HG03432 (cell line): ENCODE results near the gene TTC12.

Experiments
- ATAC-seq: cut with Tn5 transposase; IDR thresholded peaks from one replicate; pipeline ENCODE4 v1.9.1; 2021; ENCODE audit warnings: mild to moderate bottlenecking, moderate library complexity; ENCODE audit not compliant: unreplicated experiment

TTC12 gene

DNA sequence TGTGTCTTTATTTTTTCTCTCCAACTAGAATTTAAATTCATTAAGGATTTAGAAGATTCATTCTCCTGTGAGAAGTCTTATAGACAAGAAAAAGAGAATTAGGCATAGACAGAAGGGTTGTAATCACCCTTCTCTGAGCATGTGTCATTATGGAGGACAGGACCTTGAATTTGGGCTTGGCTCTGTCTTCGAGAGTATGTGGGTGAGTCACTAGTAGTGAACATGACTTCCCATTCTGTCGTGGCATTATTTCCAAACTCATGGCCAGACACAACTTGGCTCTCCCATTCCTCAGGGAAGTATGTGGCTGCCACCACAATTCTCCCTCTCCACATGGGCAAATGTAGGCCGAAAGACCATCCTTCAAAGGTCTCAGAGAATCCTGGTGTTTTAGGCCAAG is 58.9 kb downstream of the TTC12 start:
- no peak for ATAC-seq

DNA sequence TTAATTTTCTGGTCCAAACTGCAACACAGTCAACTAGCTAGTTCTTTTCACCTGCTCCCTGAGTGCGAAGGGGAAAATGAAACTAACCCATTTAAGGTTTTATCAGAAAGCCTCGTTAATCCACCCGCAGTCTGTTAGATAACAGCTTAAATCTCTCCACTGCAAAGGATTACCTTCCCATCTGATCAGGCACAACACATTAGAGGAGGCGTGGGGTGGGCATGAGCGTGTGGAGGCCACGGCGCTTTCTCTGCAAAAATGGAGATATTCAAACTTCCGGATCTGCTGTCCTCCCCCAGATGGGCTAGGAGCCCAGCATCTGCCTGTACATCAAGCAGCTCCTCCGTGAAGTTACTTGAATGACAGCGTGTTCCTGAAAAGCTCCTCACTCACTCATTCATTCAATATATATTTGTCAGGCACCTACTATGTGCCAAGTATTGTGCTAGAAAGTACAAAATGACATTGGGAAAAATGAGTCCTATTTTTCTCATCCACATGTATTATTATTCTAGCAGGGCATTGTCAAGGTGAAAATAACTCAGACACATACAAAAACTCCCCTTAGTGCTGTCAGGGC is 59.7 kb downstream of the TTC12 start:
- ATAC-seq = no peak

DNA sequence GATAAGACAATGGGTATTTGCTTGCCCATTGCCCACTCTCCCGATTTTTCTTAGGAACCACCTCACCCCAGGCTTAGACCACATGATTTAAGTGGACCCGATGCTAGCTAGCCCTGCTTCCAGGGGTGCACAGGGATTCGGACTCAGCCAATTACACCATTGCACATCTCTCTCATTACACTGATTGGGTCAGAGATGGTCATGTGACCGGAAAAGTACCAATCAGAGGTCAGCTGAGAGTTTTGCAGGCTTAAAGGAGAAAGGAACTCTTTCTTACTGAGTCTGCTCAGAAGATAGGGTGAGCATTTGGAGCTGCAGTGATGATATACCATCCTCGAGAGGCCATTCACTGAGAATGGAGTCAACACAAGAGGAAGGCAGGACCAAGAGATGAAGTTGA is 61.0 kb downstream of the TTC12 start:
- ATAC-seq = no peak

DNA sequence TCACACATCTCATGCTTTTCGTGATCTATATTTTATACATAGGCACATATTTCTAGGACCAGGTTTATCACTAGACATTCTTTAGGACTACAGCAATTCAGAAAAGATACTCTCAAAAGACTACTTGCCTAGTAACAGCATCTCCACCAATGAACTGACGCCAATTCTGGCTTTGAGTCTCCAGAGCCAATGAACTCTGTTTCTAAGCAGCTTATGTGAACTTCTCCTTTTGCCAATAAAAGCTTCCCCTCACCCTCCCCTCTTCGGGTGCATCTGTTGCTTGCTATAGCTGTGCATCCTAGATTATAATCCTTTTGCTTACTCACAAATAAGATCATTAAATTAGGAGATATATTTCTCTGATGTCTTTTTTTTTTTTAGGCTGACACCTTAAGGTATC is 61.8 kb downstream of the TTC12 start:
- ATAC-seq = peak; percentile 76

DNA sequence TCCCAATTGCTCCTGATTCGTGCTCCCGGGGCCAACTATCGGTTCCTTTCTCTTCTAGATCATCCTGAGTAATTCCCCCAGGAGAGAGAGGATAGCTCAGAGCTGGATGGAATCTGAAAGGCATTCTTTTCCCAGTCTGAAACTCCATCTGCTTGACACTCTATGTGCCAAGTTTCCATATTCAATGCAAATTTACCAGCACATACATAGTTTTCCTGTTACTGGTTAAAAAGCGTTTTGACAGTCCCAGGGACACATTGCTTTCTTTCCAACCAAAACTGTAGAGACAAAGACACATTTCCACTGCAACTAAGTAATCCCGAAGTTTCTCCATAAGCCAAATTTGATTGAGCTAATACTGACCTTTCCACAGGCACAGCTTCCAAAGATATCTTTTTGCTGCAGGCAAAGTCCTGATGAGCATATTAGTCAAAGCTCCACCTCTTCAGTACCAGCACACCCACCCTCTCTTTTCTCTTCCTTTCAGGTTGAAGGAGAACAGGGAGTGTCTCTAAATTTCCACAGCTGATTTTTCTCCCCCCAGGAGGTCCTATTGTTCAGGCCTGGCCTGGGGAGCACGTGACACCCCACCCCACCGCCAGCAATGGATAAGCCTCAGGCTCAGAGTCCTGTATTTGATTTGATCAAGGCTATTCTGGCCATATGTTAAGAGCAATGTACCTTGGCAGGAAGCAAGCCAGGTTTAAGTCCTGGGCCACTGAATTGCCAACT is 63.5 kb downstream of the TTC12 start:
- no peak for ATAC-seq

DNA sequence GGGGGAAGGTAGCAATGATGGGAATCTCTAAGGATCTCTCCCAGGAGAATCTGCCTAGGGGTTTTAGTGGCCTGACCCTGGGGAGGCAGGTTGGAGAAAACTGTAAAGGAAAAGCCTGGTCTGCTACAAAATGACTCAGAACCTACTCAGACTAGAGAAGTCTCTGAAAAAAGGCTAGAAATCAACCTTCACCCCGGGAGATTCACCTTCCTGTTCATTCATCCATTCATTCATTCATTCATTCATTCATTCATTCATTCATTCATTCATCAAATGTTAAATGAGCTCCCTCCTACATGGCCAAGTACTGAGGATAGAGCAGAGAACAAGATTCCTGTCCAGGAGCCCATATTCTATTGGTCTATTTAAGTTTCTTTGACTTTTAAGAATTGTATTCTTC is 64.3 kb downstream of the TTC12 start:
- ATAC-seq = no peak

DNA sequence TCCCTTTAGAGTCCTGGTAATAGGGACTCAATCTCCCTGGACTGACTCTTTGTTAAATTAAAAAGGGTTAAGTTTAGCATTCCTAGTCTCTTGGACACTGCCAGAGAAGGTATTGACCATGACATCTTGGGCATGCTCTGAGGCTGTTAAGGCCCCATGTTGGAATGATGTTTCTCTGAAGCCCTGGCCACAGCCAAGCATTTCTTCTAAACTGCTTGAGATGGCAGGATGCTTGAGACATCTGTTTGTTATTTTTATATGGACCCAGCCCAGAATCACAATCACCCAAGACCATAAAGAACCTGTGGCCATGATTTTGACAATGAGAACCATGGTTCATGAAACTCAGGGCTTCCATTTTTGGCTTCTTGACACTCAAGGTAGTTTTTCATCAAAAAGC is 67.7 kb downstream of the TTC12 start:
- no peak for ATAC-seq

DNA sequence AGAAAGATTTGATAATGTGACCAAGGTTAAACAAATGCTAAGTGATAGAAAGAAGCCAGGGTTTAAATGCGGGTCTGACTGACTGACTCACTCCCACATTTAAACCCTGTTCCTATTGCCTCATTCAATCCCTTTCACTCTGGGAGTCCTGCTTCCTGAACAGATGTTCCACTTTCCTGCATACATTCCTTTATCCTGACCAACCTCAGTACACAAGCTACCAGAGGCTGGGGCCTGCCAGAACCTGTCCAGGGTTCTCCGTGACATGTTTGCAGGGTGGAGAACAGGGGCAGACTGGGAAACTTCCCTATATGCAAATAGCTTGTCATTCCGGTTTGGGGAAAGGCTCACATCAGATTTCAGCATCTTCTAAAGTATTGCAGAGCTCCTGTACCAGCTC is 70.2 kb downstream of the TTC12 start:
- no peak for ATAC-seq

DNA sequence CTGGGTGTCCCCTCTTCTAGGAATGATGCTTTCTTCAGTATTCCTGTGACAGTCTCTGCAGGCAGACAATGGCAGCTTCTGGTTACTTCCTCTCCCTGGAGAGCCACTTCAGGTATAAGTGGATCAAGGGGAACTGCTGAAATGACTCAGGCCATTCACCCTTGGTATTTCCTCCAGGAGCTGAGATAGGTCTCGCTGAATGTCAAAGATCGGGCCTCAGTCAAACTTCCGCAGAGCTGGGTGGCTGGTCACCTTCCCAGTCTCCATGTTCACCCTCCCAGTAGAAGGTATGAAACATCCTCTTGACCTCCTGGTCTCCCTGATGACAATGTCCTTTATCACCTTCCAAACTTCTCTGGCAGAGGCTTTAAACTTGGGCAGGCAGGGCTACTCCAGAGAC is 71.4 kb downstream of the TTC12 start:
- ATAC-seq = no peak

DNA sequence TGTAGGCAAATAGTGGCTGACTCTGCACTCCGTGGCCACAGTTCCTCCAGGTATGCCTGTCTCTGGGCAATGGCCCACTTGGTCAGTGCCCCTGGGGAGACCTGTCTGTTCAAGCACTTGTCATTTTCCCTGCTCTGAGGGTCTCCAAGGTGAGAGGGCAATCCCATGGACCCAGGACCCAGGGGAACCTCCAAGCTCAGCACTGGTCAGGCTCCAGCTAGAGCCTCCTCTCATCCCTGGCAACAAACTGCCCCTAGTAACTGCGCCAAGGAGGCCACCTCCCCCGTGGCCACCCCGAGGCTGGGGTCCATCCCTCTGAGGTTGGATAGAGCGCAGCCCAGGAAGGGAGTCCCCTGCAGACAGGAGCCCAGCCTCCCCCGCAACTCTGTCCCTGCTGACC is 72.5 kb downstream of the TTC12 start:
- no peak for ATAC-seq

DNA sequence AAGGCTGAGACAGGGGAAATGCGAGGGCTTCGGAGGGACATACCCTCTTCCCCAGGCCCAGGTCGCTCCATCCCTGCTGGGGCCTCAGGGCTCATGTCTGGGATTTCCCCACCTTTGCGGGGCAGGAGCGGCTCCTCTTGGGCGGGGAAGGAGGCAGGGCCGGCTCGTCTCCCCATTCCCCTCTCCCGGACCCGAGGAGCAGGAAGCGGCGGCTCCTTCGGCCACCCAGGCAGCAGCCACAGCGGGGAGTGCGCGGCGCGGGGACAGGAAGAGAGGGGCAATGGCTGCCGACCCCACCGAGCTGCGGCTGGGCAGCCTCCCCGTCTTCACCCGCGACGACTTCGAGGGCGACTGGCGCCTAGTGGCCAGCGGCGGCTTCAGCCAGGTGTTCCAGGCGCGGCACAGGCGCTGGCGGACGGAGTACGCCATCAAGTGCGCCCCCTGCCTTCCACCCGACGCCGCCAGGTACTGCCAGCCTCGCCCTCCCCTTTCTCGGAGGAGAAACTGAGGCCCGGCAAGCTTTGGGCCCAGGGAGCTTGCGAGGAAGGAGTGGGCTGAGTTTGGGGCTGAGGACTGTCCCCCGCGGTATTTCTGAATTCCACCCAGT is 73.3 kb downstream of the TTC12 start, which contains the start of gene ANKK1:
ANKK1 (plus strand) TSS at position 175 of the 607 bp plus-strand sequence; CDS start at position 281, 106 bp downstream.
- ATAC-seq = no peak

DNA sequence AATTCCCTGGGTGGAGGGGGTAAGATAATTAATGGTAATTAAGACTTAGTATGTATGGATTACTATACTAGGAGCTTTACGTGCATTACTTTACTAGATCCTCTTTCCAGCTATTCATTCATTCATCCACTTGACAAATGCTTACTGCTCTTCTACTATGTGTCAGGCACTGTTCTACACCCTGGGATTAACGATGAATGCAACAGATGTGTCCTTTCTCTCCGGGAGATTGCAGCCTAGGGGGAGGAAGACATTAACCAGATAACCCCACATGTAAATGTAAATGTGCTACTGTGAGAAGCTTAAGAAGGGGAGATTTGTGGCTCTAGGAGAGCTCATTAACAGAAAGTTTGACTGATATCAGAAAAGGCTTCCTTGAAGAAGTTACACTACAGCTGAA is 74.9 kb downstream of the TTC12 start:
- ATAC-seq = no peak

DNA sequence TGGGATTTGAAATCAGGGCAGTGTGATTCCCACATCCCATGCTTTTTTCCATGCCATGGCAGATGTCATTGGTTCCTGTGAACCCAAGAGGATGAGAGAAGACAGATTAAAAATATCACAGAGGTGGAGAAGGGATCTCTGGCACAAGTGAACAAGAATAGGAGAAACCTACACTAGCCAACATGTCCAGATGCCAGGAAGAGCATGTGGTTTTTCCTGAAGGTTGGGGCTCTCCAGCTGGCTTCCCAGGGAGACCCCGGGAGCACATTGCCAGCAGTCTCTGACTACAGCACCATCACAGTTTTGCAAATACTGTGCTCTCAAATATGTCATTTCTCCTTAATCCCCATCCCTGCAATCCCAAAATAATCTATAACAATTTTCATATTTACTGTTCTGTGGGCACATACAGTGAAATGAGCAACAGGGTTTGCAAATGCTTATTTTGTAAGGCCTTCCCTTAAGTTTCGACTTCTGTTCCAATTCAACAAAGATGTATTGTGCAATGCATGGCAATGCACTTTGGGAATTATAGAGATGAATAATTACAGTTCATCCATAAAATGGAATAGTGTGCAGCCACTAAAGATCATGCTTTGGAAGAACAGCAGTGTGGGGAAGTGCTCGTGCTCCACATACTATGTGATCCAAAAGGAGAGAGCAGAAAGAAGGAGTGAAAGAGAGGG is 78.0 kb downstream of the TTC12 start:
- no peak for ATAC-seq

DNA sequence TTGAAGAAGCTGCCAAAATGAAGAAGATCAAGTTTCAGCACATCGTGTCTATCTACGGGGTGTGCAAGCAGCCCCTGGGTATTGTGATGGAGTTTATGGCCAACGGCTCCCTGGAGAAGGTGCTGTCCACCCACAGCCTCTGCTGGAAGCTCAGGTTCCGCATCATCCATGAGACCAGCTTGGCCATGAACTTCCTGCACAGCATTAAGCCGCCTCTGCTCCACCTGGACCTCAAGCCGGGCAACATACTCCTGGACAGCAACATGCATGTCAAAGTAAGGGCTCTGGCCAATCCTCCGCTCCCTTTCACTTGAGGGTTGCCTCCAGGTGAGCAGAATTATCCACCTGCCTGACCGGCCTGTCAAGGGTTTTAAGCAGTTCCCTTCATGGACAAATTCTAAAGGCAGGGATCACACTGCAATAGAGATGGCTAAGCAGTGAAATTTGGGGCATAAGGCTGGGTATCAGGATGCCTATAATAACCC is 79.2 kb downstream of the TTC12 start:
- no peak for ATAC-seq

DNA sequence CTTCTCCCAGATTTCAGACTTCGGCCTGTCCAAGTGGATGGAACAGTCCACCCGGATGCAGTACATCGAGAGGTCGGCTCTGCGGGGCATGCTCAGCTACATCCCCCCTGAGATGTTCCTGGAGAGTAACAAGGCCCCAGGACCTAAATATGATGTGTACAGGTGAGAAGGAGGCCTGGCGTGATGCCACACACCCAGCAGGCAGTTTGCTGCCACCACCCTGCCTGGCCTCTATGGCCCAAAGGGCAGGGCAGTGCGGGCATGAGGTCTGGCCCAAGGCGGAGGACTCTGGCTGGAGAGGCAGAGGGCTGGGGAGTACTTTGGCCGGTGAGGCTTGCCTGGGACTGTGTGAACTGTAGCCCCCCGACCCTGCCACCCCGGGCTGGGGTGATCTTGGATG is 80.5 kb downstream of the TTC12 start:
- ATAC-seq = no peak

DNA sequence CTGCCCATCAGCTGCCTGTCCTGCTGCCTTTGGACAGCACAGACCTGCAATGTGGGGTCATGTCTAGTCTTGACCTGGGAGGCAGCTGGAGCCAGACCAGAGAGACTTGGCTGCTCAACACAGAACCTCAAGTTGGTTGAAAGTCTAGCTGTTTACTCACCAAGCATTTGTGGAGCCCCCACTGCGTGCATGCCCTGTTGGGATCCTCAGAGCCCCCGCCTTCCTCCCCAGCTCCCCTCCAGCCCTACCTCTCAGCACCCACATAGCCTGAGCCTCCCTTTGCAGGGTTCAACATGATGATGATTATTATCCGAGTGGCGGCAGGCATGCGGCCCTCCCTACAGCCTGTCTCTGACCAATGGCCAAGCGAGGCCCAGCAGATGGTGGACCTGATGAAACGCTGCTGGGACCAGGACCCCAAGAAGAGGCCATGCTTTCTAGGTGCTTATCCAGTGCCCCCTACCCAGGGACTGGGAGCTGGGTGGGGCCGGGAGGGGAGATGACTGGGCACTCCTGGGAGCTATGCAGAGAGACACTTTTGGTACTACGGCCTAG is 81.5 kb downstream of the TTC12 start:
- no peak for ATAC-seq

DNA sequence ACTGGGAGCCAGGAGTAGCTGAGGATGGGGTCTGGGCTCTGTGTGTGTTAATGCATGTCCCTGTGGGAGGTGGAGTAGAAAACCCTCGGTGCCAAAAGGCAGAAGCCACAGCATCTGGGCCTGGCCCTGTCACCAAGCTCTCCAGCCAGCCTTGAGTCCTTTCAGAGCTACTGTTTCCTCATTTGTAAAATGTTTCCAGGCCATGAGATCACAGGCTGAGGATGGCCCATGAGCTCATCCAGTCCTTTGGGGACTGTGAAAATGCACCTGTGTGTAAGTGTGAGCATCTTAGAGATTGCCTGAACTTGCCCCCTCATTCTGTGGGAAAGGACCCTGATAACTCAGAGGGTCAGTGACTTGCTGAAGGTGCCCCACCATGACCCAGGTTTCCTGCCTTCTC is 82.3 kb downstream of the TTC12 start:
- ATAC-seq = no peak

DNA sequence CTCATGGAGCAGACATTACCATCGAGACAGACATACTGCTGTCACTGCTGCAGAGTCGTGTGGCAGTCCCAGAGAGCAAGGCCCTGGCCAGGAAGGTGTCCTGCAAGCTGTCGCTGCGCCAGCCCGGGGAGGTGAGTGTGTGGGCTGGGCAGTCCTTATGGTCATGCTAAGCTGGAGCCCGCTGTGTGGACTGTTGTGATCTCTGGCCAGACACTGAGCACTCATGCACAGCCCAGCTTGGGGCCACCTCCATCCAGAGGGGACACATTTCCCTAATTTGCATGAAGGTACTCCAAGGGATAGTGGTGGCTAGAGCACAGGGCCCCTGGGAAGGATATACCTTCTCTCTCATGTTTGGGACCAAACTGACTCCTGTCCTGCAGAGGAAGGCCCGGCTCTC is 82.8 kb downstream of the TTC12 start:
- ATAC-seq = no peak

DNA sequence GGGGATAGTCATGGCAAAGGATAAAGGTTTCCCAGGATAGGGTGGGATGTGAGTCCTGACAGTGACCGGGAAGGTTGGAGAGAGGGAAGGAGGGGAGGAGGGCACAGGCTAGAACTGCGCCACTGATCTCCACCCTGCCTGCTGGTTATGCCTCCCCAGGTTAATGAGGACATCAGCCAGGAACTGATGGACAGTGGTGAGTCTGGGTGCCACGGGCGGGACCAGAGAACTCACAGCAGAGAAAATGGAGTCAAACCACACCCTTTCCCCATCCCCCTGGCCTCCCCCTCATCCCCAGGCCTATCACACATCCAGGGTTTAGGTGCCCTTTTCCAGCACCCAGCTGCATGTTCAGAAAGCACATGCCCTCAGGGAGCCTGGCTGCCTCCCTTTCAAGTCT is 83.4 kb downstream of the TTC12 start:
- no peak for ATAC-seq

DNA sequence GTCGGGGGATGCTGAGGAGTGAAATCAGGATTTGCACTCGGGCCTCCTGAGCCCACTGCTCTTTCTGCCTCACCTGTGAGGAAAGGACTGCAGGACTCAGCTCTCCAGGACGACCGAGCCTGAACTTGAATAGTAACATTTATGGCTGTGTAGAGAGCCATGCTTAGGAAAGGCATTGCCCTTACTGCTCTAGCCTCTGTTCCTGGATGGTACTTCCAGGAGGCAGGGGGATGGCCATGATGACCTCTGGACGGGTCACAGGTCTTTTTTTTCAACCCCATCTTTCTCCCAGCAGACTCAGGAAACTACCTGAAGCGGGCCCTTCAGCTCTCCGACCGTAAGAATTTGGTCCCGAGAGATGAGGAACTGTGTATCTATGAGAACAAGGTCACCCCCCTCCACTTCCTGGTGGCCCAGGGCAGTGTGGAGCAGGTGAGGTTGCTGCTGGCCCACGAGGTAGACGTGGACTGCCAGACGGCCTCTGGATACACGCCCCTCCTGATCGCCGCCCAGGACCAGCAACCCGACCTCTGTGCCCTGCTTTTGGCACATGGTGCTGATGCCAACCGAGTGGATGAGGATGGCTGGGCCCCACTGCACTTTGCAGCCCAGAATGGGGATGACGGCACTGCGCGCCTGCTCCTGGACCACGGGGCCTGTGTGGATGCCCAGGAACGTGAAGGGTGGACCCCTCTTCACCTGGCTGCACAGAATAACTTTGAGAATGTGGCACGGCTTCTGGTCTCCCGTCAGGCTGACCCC is 84.5 kb downstream of the TTC12 start:
- no peak for ATAC-seq
